PFSK-1 (cell line): ENCODE measurements around the gene BCL2L15.

Experiments
- FOXP2 ChIP-seq: optimal IDR thresholded peaks from 2 replicates; pipeline ENCODE3; 2011; ENCODE audit warnings: borderline replicate concordance, control low read depth, inconsistent platforms; ENCODE audit not compliant: insufficient read depth; ENCODE audit errors: extremely low read length, extremely low read depth
- POLR2AphosphoS5 ChIP-seq: IDR thresholded peaks from 2 replicates; pipeline ENCODE4 v1.6.1; 2012; ENCODE audit warnings: low read depth, mild to moderate bottlenecking, control low read depth, low read length, moderate library complexity
- REST ChIP-seq, 2 experiments: IDR thresholded peaks; 2 replicates each; pipeline versions ENCODE4 v1.6.1 to v1.8.0; 2011 to 2012; ENCODE audit warnings: low read depth in 2 of 2, low read length in 2 of 2, control low read depth in 1 of 2, inconsistent platforms in 1 of 2, mild to moderate bottlenecking in 1 of 2, moderate library complexity in 1 of 2; ENCODE audit not compliant: insufficient read depth in 1 of 2
- SIN3A ChIP-seq: IDR thresholded peaks from 2 replicates; pipeline ENCODE4 v1.6.1; 2012; ENCODE audit warnings: mild to moderate bottlenecking, low read length, moderate library complexity, borderline replicate concordance; ENCODE audit not compliant: insufficient read depth
- TAF1 ChIP-seq: IDR thresholded peaks from 2 replicates; pipeline ENCODE4 v1.6.1; 2012; ENCODE audit warnings: low read length, control low read depth, borderline replicate concordance; ENCODE audit not compliant: insufficient read depth

BCL2L15 gene

GRCh38 chr1:113875714-113876113 lies 11.7 kb downstream of the BCL2L15 start:
- no peak for TF ChIP-seq POLR2AphosphoS5
- TF ChIP-seq TAF1: no peak
- no peak for TF ChIP-seq SIN3A
- TF ChIP-seq REST (IDR thresholded peaks at IDR 0.05; ENCODE audit: insufficient read depth in 1 of 2, low read depth in 2 of 2, low read length in 2 of 2): no peak
- no peak for TF ChIP-seq FOXP2

- TF ChIP-seq TAF1 (no peak), REST (IDR thresholded peaks at IDR 0.05; ENCODE audit: insufficient read depth in 1 of 2, low read depth in 2 of 2, low read length in 2 of 2) (no peak), SIN3A (no peak), FOXP2 (no peak), POLR2AphosphoS5 (no peak)
Measured at GRCh38 chr1:113874012-113874879, 13.1 kb downstream of the BCL2L15 start.

- TF ChIP-seq FOXP2 (no peak), REST (IDR thresholded peaks at IDR 0.05; ENCODE audit: insufficient read depth in 1 of 2, low read depth in 2 of 2, low read length in 2 of 2) (no peak), POLR2AphosphoS5 (no peak), TAF1 (no peak), SIN3A (no peak)
Measured at GRCh38 chr1:113872219-113872935, 15.0 kb downstream of the BCL2L15 start.

- TF ChIP-seq FOXP2: no peak
- TF ChIP-seq SIN3A: no peak
- no peak for TF ChIP-seq POLR2AphosphoS5
- TF ChIP-seq TAF1: no peak
- TF ChIP-seq REST (IDR thresholded peaks at IDR 0.05; ENCODE audit: insufficient read depth in 1 of 2, low read depth in 2 of 2, low read length in 2 of 2): no peak
Measured at GRCh38 chr1:113871597-113872113, 15.7 kb downstream of the BCL2L15 start, which contains the start of gene PTPN22. PTPN22 (minus strand) TSS chr1:113871712.
